Large intestine (tissue), 3 donors: Measurements from ENCODE around the gene NOX3. TPM values are rescaled to one million over a fixed set of nuclear protein-coding genes. Genes with fewer than 3 reads are reported as not detected.
A peak's percentile ranks its signal among the peaks of the same experiment; 100 is the strongest.
"Not testable (repeated sequence)": the region's sequence is repeated elsewhere in the genome, so short reads cannot be mapped to it uniquely, and the experiment has no call there.

Experiments
- DNase-seq, 2 donors: peaks; one replicate each; pipeline versions ENCODE4 v3.0.0 to v3.0.0-alpha.2; 2013
- H3K27ac ChIP-seq: one replicate; pipeline ENCODE4 v1.5.1; 2013; ENCODE audit warnings: low read length
- H3K27me3 ChIP-seq: 2 replicates; pipeline ENCODE4 v1.6.1; 2013; ENCODE audit warnings: low read length; ENCODE audit not compliant: control insufficient read depth, insufficient read depth
- H3K36me3 ChIP-seq: 2 replicates; pipeline ENCODE4 v1.6.1; 2013; ENCODE audit warnings: low read length; ENCODE audit not compliant: control insufficient read depth, insufficient read depth
- H3K4me1 ChIP-seq: one replicate; pipeline ENCODE4 v1.6.1; 2013; ENCODE audit warnings: low read length; ENCODE audit not compliant: control insufficient read depth, insufficient read depth
- H3K4me3 ChIP-seq: one replicate; pipeline ENCODE4 v1.5.1; 2013; ENCODE audit warnings: low read length
- H3K9me3 ChIP-seq: one replicate; pipeline ENCODE4 v1.6.1; 2013; ENCODE audit warnings: mild to moderate bottlenecking, low read depth, low read length, moderate library complexity; ENCODE audit not compliant: control insufficient read depth
- WGBS: methylation state at CpG from one replicate; pipeline ENCODE4 v1.1.5; 2013; ENCODE audit warnings: low lambda C conversion rate; ENCODE audit not compliant: insufficient coverage; 5-methylcytosine and 5-hydroxymethylcytosine counted together
- polyA plus RNA-seq: library from polyadenylated mRNA; unstranded; fragments of 120-200 nt; gene quantifications from one replicate; pipeline ENCODE4 v1.2.1, GENCODE V29; 2013

NOX3 gene
- polyA plus RNA-seq, 1 donor, result not detected

DNA sequence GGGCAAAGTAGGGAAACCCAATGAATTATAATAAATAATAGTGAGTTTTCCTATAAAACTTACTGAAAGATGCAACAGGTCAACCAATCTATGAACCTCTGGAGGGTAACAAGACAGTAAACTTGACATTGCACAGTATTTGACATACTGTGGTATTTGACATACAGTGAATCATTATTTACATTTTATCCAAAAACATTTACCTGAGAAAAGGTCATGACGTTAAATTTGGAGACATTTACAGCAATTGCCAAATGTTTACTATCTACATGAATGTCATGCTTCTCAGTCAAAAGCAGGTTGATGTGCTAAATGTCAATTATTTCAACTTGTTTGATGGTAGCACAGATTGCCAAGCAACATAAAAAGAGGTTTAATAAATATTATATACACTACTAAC lies 35.8 kb upstream of the NOX3 start:
- DNase-seq, result no peak
- no peaks in the 10 kb centered on the region for H3K9me3 ChIP-seq
- WGBS, result 100% methylated on average over 1 of the region's 1 CpG
- no peaks in the 10 kb centered on the region for H3K27me3 ChIP-seq
- no peak overlapping the region for H3K4me3 ChIP-seq
- no peaks in the 10 kb centered on the region for H3K36me3 ChIP-seq
- H3K27ac ChIP-seq, result no peak overlapping the region
- H3K4me1 ChIP-seq, result peaks cover 7% of the 10 kb centered on the region

DNA sequence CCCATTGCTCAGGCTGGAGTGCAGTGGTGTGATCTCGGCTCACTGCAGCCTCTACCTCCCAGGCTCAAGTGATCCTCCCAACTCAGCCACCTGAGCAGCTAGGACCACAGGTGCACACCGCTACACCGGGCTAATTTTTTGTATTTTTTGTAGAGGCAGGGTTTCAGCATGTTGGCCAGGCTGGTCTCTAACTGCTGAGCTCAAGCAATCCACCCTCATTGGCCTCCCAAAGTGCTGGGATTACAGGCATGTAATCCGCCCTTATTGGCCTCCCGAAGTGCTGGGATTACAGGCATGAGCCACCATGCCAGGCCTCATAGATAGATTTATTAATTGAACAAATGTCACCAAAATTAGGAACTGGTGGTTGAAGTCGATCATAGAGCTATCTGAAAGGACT lies 32.6 kb upstream of the NOX3 start:
- H3K27ac ChIP-seq, H3K27me3 ChIP-seq, H3K36me3 ChIP-seq, H3K9me3 ChIP-seq, DNase-seq, H3K4me3 ChIP-seq: not testable (repeated sequence)
- H3K4me1 ChIP-seq, result peaks cover 13% of the 10 kb centered on the region
- no CpG with 5 or more reads among the region's 6 CpGs for WGBS

DNA sequence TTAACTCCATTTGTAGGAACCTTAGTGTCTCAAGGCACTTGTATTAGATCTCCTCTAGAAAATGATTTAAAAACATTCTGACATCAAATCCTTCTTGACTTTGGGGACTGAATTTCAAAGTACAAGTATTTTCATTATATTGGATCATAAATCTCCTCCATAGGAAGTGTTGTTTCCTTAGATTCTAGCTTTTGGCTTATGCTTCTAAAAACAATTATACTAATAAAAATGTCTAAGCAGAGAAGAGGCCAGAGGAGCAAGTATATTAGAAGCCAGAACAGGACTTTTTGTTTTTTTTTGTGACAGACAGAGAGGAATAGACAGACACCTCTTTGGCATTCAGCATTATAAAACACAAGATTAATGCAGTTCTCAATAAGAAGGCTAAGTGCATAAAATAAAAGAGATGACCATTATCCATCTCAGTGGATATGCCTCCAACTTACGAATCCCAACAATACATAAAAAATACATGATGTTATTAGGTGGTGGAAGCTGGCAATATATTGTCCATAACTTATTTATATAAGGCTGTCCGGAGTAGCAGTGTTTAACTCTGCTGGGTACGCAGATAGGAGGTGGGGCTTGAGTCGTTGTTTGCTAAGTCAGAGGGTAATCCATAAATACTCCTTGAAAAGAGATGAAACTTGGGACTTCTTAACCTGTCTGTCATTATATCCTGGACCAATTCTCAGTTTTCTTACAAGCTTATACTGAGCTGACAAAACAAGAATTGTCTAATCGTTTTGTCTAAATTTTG lies 31.9 kb upstream of the NOX3 start:
- Histone ChIP-seq H3K36me3 (no peaks in the 10 kb centered on the region), H3K27me3 (no peaks in the 10 kb centered on the region), H3K9me3 (no peaks in the 10 kb centered on the region), H3K27ac (no peak overlapping the region), H3K4me3 (no peak overlapping the region), H3K4me1 (peaks cover 13% of the 10 kb centered on the region)
- peak in 1 of 2 donors; percentile 7 for DNase-seq
- WGBS, result 63% methylated on average over 2 of the region's 5 CpGs

DNA sequence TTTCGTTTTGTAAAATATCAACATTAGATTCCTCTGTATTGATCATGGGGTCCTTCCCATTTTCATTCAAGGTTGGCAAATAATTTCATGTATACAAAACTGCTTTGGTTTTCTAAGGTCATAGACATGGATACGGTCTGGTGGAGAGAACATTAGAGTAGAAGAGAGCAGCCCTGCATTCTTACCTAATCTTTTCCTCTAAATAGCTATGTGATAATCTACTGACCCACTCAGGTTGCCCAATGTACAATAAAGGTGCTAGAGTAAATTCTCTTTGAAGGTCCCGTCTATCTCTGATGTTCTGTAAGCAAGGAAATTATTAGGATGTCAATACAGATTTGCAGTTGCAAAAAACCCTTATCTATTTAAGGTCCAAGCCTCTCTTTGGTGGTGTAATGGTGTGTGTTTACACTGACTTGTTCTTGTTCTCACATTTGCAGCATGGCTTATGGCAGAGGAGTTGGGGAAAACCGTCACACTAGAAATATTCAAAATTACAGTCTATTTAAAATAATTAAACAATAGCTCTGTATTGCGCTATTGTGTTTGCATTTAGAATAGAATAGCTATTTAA lies 31.2 kb upstream of the NOX3 start:
- no peaks in the 10 kb centered on the region for H3K27me3 ChIP-seq
- WGBS, result 32% methylated on average over 3 of the region's 5 CpGs
- peak; percentile 16 to 62 for DNase-seq
- no peaks in the 10 kb centered on the region for H3K36me3 ChIP-seq
- H3K9me3 ChIP-seq, result no peaks in the 10 kb centered on the region
- no peak overlapping the region for H3K4me3 ChIP-seq
- H3K27ac ChIP-seq, result peak overlapping the region; percentile 39
- peaks cover 13% of the 10 kb centered on the region for H3K4me1 ChIP-seq

DNA sequence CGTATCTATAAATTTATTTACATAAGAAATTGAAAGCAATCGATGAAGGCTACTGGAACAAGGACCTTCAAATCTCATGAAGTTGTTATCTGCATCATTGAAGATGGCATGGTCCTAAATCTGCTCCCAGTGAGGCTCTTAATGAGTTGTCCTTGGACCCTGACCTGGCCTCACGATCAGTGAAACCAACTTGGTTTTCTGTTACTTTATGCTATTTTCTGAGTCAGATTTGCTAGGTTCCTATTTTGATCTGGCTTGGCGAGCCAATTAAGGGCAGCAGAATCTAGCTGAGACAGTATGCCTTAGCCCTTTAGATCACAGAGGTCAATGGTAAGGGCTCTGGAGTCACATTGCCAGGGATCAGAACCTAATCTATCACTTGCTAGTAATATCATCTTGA lies 30.1 kb upstream of the NOX3 start:
- H3K9me3 ChIP-seq, result no peaks in the 10 kb centered on the region
- no peaks in the 10 kb centered on the region for H3K27me3 ChIP-seq
- peak in 1 of 2 donors; percentile 23 for DNase-seq
- H3K36me3 ChIP-seq, result no peaks in the 10 kb centered on the region
- WGBS, result 40% methylated on average over 1 of the region's 4 CpGs
- peaks cover 13% of the 10 kb centered on the region for H3K4me1 ChIP-seq
- H3K4me3 ChIP-seq, result no peak overlapping the region
- H3K27ac ChIP-seq, result no peak overlapping the region

DNA sequence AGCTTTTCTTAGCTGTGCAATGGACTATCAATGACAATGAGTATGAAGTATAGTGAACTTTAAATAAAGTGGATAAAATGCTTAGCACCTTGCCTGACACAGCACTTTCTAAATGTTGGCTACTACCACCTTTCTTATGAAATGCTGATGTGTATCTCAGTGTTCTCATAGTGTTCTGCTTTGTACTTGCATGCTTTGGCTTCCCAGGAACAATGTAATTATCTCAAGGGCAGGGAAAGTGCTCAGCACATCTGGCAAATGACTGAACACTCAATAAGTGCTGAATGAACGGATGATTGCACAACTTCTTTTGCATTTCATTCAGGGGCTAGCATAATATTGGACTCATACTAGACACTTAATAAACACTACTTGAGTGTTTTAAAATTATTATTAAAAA lies 28.2 kb upstream of the NOX3 start:
- H3K27me3 ChIP-seq, result no peaks in the 10 kb centered on the region
- no peak overlapping the region for H3K27ac ChIP-seq
- DNase-seq, result no peak
- peaks cover 13% of the 10 kb centered on the region for H3K4me1 ChIP-seq
- WGBS, result 17% methylated on average over 1 of the region's 1 CpG
- H3K4me3 ChIP-seq, result no peak overlapping the region
- H3K9me3 ChIP-seq, result no peaks in the 10 kb centered on the region
- no peaks in the 10 kb centered on the region for H3K36me3 ChIP-seq

DNA sequence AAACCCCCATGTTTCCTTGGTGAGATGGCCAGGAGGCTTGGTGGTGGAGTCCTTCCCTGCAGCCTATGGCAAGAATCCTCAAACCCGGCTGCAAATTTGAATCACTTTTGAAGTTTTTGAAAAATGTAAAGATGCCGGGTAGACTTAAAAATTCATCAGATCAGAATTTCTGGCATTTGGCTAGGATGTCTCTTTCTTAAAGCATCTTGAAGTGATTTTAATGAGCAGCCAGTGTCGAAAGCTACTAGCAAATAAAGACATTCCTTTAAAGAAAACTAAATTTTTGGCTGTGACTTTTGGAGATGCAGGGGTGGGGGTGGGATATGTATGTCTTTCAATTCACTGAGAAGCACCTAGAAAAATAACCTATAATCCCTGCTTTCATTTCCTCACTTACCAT lies 25.6 kb upstream of the NOX3 start:
- no peak overlapping the region for H3K27ac ChIP-seq
- no peak for DNase-seq
- no peaks in the 10 kb centered on the region for H3K27me3 ChIP-seq
- no peak overlapping the region for H3K4me3 ChIP-seq
- H3K4me1 ChIP-seq, result peaks cover 6% of the 10 kb centered on the region
- WGBS, result 90% methylated on average over 2 of the region's 3 CpGs
- H3K9me3 ChIP-seq, result no peaks in the 10 kb centered on the region
- no peaks in the 10 kb centered on the region for H3K36me3 ChIP-seq

DNA sequence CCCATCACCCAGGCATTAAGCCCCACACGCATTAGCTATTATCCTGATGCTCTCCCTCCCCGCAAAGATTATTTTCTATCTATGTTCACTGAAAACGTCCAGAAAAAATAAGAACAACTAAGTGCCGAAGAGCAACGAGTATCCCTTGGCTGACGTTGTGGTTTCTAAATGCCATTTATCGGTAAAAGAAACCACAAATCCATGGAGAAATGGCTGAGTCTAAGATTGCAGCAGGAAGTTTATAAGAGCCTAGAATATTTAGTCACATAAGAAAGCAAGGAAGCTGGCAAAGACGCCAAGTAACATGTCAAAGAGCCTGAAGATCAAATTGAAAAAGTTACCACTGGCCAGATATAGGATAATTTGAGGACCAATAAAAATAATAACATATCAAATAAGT lies 18.1 kb upstream of the NOX3 start:
- H3K27ac ChIP-seq, result no peak overlapping the region
- no peaks in the 10 kb centered on the region for H3K27me3 ChIP-seq
- no peaks in the 10 kb centered on the region for H3K36me3 ChIP-seq
- no peaks in the 10 kb centered on the region for H3K9me3 ChIP-seq
- H3K4me3 ChIP-seq, result no peak overlapping the region
- H3K4me1 ChIP-seq, result no peaks in the 10 kb centered on the region
- no peak for DNase-seq
- WGBS, result 96% methylated on average over 5 of the region's 8 CpGs

DNA sequence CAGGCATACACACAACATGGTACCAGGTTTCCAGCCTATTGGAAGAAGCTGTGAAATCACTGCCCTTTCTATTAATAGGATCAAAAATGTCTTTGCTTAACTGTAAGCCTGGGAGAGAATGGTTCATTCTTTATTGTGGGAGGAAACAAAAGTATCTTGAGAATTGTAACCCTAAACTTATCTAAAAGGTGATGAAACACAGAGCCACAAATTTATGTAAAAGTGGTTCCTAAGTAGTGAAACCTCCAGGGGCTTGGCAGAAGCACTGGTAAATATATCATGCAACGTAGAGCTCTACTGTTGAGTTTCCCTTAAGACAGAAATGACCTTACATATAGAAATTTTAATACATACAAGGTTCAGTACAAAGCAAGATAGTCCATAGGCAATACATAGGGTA lies 17.2 kb upstream of the NOX3 start:
- no CpG with 5 or more reads among the region's 1 CpG for WGBS
- Histone ChIP-seq H3K9me3 (no peaks in the 10 kb centered on the region), H3K36me3 (no peaks in the 10 kb centered on the region), H3K4me3 (no peak overlapping the region), H3K27me3 (no peaks in the 10 kb centered on the region), H3K27ac (no peak overlapping the region), H3K4me1 (no peaks in the 10 kb centered on the region)
- DNase-seq, result no peak

DNA sequence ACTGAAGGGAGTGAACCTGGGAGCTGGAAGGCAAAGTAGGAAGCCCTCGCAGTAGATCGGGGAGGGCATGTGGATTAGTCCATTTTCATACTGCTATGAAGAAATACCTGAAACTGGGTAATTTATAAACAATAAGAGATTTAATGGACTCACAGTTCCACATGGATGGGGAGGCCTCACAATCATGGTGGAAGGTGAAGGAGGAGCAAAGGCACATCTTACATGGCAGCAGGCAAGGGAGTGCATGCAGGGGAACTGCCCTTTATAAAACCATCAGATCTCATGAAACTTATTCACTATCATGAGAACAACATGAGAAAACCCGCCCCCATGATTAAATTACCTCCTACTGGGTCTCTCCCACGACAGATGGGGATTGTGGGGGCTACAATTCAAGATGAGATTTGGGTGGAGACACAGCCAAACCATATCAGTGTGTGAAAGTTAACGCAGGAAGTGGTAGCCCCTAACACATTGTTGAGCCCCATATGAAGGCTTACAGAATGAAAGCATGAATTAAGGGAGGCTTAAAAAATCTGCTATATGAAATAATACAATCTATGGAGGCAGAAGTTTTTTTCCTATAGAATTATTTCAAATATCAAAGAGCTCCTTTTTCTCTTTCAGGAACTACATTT lies 15.5 kb upstream of the NOX3 start:
- H3K9me3 ChIP-seq, DNase-seq, H3K36me3 ChIP-seq, H3K27me3 ChIP-seq, H3K27ac ChIP-seq, H3K4me1 ChIP-seq, H3K4me3 ChIP-seq: not testable (repeated sequence)
- WGBS, result 100% methylated on average over 1 of the region's 5 CpGs
